ENCODE results near the gene GNE.
"Not testable (repeated sequence)": the region's sequence is repeated elsewhere in the genome, so short reads cannot be mapped to it uniquely, and the experiment has no call there.

The GNE gene

GRCh38 chr9:36263683-36264082 is 5.4 kb upstream of the GNE start:
- no peak for DNase-seq

- no peak for DNase-seq
Observed at GRCh38 chr9:36258996-36259533, 817 bp upstream of the GNE start.

- DNase-seq: no peak
Observed at GRCh38 chr9:36251428-36251827, 6.8 kb downstream of the GNE start.

- no peak for DNase-seq
Observed at GRCh38 chr9:36250079-36250478, 8.2 kb downstream of the GNE start.

DNA sequence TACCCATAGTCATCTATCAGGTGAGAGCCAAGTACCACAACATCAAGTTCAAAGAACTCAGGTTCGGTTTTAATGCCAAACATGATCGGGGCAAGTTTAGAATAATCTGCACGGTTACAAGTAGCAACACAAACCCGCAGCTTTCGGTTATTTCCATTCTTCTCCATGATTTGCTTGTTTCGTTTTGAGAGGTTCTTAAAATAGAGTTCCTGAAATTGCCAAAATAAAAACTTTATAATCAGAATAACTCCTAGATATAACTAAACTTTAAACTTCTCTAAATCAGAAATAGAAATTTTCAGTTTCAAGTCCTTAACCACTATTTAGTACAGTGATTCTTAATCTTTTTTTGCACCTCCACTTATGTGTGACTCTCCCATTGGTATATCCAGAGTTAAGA is 9.1 kb downstream of the GNE start:
- no peak for DNase-seq

DNA sequence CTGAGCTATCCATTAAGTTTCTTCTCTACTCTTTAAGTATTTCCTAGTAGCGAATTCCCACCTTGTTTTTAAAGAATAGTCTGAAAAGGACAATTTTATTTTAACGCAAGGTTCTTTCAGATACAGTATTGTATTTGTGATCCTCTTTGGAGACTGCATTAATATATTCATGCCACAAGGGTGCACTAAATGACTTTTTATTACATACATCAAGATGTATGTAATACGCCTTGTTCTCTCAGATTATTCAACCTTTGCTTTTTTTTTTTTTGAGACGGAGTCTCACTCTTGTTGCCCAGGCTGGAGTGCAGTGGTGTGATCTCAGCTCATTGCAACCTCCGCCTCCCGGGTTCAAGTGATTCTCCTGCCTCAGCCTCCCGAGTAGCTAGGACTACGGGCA is 10.2 kb downstream of the GNE start:
- DNase-seq: not testable (repeated sequence)

DNA sequence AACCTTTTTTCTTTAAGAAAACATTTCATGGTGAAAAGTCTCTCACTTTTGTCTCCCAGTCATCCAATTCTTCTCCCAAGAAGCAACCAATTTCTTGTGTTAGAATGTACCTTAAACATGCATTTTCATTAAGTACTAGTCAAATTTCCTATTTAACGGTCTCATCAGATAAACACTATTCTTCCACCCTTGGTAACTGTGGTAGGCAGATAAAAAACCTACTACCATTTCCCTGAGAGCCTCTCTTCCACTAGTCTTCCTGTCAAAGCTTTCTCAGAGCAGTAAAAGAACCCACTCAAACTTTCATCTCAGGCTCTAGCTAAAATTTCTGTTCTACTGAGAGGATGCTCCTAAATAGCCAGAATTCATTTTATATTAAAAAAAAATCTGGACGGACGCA is 10.9 kb downstream of the GNE start:
- no peak for DNase-seq

DNA sequence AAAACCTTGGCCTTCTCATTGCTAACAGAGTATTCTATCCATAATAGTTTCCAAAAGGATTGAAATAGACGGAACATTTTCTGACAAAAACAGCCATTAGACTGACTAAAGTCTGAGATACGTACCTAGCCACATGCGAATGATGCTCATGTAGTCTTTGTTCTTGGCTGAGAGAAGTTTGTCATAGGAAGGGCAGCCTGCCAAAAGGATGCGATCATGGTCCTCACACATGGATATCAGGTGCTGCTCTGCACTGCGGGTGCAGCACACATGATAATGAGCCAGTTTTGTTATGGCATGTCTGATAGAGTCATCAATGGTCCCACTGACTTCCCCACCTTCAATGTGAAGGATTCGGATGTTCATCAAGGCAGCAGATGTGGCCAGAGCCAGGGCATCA is 12.3 kb downstream of the GNE start:
- no peak for DNase-seq

- not testable (repeated sequence) for DNase-seq
Observed at GRCh38 chr9:36239675-36240074, 18.6 kb downstream of the GNE start.

DNA sequence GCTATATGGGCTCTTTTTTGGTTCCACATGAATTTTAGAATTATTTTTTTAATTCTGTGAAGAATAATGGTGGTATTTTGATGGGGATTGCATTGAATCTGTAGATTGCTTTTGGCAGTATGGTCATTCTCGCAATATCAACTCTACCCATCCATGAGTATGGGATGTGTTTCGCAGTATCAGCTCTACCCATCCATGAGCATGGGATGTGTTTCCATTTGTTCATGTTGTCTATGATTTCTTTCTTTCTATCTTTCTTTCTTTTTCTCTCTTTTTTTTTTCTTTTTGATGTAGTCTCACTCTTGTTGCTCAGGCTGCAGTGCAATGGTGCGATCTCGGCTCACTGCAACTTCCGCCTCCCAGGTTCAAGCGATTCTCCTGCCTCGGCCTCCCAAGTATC is 19.0 kb downstream of the GNE start:
- not testable (repeated sequence) for DNase-seq

DNA sequence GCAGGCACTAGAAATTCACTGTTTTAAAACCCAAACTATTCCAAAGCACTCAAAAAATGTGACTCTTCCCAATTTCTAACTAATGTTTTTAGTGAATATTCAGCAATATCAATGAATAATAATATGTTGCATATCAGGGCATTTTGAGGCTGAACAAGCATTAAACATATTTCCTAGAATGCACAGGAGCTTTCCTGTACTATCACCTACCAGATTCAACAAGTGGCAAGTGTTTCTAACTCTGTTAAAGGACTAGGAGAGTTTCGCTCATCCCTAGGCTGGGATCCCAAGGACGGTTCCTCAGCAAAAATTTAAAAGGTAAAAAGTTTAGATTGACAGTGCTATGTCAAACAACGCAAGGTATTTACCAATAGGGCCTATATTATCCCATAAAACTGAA is 21.0 kb downstream of the GNE start:
- no peak for DNase-seq

GRCh38 chr9:36222449-36222848 is 35.8 kb downstream of the GNE start:
- no peak for DNase-seq

DNA sequence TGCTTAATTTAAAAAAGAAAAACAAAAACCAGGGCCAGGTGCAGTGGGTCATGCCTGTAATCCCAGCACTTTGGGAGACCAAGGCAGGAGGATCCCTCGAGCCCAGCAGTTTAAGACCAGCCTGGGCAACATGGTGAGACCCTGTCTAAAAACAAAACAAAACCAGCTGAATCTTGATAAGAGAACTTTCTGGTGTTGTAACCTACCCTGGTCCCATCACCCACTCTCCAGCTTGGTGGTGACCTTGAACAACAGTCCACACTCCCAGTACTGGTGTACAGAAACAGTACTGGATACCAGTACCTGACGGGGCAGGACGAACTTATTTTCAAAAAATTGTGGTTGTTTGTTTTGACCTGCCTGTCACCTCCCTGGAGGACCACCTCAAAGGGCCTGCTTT is 36.6 kb downstream of the GNE start:
- no peak for DNase-seq

DNA sequence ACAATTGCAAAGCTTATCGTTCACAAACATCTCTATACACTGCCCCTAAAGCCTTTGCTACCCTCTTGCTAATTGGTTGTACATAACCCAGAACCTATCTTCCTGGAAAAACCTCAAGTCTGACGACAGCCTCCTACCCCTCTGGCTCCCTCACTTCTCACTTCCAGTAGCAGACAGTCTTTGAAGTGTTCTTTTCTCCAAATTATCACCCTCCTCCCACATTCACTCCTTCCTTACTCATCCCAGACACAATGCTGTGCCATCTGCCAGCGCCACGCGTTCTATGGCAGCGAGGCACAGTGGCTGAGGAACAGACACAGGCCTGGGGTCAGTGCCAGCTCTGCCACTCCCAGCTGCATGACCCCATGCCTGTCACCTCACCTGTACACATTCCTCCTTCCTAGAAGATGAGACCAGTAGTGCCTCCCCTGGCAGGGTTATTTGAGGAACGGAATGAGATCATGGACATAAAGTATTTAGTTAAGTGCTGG is 39.8 kb downstream of the GNE start:
- no peak for DNase-seq

GRCh38 chr9:36218011-36218410 is 40.2 kb downstream of the GNE start:
- DNase-seq: no peak

DNA sequence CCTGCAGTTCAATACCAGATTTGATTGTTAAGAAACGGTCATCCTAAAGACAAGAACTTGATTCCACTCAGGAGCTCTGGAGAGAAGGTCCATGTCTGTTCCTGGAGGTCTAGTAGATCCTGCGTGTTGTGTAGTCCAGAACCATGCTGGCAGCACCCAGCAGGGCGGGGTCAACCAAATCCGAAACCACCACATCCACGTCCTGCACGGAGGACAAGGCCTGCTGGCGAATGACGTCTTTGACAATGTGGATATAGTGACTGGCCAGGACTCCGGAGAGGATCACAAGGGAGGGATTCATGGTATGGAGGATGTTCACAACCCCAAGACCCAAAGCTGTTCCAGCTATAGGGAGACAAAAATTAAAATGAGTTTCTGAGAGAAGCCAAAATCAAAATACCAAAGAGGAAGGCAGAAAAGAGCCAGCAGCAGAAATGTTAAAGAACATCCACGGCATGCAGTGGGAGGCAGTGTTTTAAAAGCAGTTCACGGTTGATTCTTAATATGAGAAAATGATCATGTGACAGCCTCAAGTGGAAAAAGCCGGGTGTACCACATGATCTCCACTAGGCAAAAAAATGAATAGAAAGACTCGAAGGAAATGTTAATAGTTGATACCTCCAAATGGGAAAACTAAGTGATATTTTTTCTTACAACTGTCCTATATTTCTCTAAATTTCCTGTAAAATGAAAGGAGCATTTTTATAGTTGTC is 40.8 kb downstream of the GNE start:
- DNase-seq: no peak

DNA sequence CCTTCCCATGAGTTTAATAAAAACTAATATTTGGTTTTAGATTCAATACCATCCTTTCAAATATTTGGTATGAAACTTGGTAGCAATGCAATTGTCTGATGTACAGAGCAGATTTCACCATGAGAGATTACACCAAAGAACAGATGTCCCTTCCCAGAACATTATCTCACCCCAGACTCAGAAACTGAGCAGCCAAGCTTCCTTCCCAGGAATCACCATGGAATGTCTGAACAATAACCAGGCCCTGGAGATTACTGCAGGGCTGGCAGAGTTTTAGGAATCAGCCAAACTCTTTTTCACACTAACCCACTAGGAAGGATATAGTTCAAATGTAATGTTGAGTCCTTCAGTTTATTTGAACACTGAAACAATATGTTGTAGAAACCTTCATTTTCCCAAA is 43.7 kb downstream of the GNE start:
- no peak for DNase-seq

DNA sequence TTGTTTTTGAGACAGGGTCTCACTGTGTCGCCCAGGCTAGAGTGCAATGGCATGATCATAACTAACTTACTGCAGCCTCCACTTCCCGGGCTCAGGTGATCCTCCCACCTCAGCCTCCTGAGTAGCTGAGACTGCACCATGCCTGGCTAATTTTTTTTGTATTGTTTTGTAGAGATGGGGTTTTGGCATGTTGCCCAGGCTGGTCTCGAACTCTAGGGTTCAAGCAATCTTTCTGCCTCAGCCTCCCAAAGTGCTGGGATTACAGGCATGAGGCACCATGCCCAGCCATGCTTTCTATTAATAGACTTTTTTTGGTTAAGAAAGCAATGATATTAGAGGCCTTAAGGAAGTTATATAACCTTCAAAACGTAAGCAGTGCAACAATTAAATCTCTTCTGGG is 44.3 kb downstream of the GNE start:
- DNase-seq: no peak

GRCh38 chr9:36213387-36213786 is 44.9 kb downstream of the GNE start:
- DNase-seq: no peak

DNA sequence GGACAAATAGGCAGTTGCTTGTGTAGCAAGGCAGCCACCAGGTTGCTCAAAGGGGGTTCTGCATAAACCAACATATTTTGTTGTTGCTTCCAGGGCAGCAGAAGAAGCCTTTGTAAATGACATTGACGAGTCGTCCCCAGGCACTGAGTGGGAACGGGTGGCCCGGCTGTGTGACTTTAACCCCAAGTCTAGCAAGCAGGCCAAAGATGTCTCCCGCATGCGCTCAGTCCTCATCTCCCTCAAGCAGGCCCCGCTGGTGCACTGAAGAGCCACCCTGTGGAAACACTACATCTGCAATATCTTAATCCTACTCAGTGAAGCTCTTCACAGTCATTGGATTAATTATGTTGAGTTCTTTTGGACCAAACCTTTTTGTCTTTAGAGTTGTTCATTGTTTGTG is 46.7 kb downstream of the GNE start:
- no peak for DNase-seq

DNA sequence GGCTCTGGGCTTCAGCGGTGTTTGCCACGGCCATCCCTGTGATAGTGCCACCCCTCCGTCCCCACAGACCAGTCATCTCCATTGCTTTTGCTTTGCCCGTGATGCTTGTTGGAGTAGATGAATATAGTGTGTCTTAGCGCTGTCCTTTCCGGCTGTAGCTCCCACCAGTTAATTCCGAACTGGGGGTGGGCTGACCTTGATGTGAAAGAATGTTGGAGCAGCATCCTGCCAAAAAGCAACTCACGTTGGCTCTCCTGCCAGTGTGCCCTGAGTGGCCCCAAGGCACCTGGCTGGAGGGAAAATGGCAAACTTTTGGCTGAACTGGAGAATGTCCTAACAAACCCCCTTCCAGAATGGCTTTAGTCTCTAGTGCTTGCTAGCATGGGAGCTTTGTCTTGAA is 47.5 kb downstream of the GNE start:
- DNase-seq: no peak

GRCh38 chr9:36208521-36209253 is 49.6 kb downstream of the GNE start:
- DNase-seq: no peak

DNA sequence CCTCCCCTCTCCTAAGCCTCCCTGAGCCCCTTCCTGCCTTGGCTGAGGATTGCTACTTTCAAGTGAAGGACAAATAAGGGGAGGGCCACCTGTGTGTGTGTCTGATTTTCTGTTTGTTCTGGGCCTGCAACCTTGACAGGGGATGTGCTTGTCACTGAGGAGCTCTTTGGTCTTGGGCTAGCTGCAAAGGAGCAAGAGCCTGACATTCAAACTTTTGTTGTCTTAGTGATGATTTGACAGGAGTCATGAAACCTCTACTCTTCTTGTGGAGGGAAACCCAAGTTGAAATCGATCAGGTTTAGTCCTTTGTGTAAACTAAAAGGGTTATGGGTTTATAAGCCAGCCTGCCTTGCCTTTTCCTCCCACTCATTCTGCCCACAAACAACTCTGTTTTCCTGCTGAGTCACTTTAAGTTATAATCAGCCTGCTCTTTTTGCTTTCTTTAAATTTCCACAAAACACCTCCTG is 50.7 kb downstream of the GNE start:
- DNase-seq: no peak

DNA sequence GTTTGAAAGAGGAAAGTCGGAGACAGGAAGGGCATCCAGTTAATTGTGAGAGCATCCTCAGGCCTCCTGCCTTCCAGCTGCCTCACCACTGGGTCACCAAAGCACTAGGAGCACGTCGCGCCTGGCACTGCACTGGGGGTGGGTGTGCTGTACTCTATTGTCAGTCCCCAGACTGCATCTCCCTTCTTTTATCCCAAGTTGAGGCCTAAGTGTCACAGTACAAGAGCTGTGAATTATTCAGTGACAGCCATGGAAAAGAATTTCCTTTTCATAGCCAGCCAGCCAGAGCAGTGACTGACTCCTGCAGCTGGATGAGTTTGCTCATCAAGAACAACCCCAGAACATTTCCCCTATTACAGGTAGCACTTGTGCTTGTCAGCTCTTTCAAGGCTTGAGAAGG is 51.2 kb downstream of the GNE start:
- no peak for DNase-seq

Data from activated effector memory CD4-positive, alpha-beta T cell treated with anti-CD3 and anti-CD28 coated beads, Interleukin-2, amount 50 U/mL, for 16 hours (primary cell).